GM21723 (cell line): ENCODE measurements around the gene SP6.

ENCODE experiments used
- ATAC-seq: cut with Tn5 transposase; IDR thresholded peaks from one replicate; pipeline ENCODE4 v1.9.1; 2021; ENCODE audit warnings: mild to moderate bottlenecking, moderate library complexity; ENCODE audit not compliant: unreplicated experiment

Gene SP6

GRCh38 chr17:47850692-47851573 is at the start of gene SP6:
Gene SP6, minus strand, starts transcription at chr17:47851163. Its CDS starts 2,734 bp downstream, at chr17:47848429.
- ATAC-seq, result no peak

DNA sequence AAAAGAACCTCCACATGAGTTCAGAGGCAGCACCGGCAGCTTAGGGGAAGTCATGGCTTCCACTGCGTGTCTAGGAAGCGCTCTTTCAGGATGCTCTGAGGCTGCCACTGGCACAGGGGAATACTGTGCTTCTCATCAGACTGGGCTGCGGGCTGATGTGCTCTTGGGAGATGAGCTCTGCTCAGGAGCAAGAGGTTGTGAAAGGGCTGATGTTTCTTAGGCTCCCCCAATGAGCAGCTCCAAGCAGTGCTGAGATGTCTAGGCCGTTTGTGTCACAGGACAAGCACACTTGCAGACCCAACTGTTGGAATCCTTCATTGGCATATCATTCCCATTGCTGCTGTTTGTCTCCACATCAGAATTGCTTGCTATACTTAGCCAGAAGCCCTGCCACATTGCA is 48.7 kb upstream of the SP6 start:
- ATAC-seq, result no peak

DNA sequence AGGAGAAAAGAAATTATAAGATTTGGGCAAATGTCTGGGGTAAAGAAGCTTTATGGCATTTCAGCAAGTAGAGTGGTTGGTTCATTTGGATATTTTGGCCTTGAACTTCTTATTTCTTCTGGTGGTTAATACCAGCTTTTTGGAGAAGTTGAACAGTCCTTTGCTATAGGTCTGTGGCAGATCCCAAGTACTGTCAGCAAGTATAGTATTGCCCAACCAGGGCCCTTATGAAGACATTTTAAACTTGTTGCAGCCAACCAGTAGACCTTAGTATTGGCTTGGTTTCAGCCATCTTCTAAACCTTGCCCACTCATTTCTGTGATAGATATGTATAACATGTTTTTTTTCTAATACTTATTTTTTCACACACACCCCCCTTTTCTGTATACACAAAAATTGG is 47.3 kb upstream of the SP6 start:
- ATAC-seq, result no peak

DNA sequence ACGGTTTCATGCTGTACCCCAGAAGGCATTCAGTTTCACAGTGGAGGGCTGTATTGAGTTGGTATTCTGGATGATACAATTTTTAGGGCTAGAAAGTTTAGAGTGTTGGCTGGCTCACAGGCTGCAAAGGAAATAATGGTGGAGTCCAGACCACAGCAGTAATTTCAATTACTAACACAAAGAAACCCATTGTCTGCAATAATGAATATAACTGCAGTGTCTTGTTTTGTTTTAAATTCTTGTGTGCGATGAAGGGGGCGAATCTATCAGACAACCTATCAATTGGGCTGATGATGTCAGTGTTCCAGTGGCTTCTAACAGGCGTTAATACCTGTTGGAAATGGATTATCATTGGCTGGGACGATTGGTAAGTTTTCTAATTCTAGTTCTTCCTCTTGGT is 46.6 kb upstream of the SP6 start:
- no peak for ATAC-seq

GRCh38 chr17:47896672-47897490 is 45.9 kb upstream of the SP6 start:
- no peak for ATAC-seq

- ATAC-seq, result peak; percentile 89
Observed at GRCh38 chr17:47895856-47896671, 45.1 kb upstream of the SP6 start, which contains the start of gene SP2. Gene SP2, plus strand, starts transcription at chr17:47896236. Its CDS starts 51 bp downstream, at chr17:47896287.

DNA sequence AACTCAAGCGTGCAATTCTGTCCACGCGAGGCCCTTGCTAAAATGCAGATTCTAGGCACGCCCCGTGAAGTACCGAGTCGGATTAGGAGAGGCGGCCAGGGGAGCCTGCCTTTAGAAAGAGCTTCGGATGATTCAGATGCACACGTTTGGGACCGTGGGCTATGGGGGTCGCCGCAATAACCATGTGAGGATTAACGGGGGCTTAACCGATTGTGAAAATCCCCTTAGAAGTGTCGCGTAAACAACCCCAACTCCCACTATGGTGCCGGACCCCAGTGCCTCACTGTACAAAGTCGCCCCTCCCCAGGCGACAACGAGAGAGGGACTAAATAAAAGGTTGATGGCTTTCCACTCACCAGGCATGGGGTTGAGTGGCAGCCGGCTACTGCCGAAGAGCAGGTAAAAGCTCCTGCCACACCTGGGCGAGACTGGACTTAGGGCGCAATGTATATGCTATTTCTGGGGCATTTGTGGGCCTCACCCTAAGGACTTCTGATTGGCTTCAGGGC is 44.4 kb upstream of the SP6 start:
- ATAC-seq, result no peak

- ATAC-seq, result no peak
Observed at GRCh38 chr17:47894498-47895346, 43.8 kb upstream of the SP6 start.

- no peak for ATAC-seq
Observed at GRCh38 chr17:47891545-47892088, 40.7 kb upstream of the SP6 start.

DNA sequence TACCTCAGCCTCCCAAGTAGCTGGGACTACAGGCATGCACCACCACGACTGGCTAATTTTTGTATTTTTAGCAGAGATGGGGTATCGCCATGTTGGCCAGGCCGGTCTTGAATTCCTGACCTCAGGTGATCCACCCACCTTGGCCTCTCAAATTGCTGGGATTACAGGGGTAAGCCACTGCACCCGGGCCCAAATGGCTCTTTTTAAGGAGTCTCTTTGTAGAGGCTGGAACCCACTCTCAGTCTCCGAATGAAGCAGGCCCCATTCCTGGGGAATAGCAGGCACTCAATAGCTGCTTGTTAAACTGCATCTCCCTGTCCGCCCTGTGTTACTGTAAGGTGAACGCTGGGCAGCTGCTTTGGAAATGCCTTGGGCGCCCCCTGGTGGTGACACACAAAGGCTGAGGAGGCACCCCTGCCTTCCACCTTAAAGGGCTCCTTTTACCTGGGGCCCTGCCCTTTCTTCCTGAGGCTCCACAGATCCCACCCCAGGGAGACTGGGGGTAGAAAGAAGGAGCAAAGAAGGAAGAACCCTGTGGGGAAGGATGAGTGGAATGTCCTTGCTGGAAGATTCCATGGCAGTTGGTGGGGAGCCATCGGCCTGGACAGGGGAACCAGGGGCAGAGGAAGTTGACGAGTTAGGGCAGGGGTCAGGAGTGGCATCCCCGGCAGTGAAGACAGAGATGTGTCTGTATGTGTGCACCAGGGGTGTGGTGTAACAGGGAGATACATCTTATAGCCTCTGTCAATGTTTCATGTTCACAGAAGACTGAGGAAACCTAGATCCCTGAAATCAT is 39.0 kb upstream of the SP6 start:
- ATAC-seq, result peak; percentile 60

GRCh38 chr17:47888293-47888692 is 37.3 kb upstream of the SP6 start:
- ATAC-seq, result no peak

GRCh38 chr17:47884905-47885730 is 34.2 kb upstream of the SP6 start:
- ATAC-seq, result no peak

DNA sequence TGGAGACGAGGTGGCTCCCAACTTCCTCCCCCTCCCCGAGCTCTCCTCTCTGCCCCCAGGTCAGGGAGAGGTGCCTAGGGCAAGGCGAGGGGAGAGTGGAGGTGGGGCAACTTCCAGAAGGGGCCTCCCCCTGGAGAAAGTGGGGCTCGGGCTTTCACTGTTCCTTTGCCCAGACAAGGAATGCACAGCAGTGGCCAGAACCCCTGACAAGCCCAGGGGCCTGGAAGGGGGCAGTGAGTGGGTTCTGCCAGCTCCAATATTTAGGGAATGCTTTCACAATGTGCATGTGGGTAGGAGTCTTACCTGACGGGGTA is 33.4 kb upstream of the SP6 start:
- ATAC-seq, result no peak

DNA sequence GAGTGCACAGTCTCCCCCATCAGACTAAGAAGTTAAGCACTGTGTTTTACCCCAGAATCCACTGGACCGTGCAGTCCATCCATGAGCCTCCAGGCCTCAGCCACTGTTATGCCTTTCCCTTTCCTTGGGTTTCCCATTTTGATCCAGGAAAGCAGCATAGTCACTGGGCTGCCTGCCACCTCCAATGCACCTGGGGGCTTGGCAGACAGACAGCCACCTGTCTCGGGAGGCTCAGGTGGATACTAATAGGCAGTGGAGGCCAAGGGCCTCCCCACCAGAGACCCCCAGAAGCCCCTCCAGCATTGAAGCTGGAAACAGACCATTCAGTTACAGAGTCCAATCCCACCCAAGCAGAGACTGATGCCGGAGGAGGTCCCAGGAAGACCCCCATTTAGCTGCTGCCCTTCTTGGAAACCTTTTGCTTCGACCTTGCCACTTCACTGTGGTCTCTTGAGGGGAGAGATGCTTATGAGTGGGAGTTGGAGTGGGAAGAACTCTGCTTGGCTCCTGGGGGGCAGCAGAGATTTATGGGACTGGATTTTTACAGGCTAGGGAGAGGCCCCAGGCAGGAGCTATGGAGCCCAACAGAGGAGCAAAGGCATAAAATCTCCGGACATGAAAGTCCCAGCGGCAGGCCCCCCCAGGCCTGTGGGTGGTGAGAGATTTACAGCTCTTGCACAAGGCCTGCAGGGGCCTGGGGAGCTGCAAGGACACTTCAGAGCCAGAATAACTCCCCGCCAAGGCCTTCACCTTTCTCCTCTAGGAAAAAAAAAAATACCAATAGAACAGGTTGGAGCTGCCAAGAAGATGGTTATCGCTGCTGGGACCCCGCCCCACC is 32.8 kb upstream of the SP6 start:
- ATAC-seq, result no peak

DNA sequence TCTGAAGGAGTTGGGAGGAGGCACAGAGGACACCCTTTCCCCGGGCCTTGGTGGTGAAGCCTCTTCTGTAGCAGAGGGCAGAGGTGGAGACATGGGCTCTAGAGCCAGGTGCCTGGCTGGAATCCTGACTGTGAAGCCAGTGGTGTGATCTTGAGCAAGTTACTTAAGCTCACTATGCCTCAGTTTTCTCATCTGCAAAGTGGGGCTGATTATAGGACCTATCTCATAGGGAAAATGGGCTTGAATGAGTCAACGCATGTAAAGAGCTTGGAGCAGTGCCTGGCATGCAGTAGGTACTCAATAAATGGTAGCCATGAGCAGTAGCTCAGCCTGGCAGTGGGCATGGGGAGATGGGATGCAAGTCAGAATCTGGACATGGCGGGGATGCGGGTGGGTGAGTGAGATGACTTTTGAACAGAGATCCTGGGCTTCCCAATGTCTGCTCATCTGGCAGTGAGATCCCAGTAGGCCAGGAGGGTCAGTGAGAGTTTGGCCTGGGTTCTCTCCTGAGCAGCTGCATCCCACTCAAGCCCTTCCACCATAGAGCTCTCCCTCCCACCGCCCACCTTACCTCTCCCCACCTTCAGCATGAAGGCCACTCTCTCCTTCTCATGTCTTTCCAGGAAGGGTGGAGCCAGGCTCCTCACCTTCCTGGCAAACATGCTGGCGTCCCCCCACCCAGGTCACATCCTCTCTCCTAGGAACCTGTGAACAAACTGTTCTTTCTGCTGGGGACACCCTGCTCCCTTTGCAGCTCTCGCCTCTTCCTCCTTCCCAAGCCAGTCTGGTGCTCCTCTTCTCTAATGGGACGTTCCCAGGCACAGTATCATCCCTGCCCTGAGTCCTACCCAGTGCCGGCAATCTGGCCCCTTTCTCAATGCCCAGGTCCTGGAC is 32.0 kb upstream of the SP6 start:
- ATAC-seq, result no peak

GRCh38 chr17:47882247-47882646 is 31.3 kb upstream of the SP6 start:
- ATAC-seq, result no peak
